Sigmoid colon (tissue), 7 donors: ENCODE data around the gene RALY. TPM values are rescaled to one million over a fixed set of nuclear protein-coding genes. Genes with fewer than 3 reads are reported as not detected.
A peak's percentile ranks its signal among the peaks of the same experiment; 100 is the strongest.

Experiments used
- DNase-seq: peaks from one replicate; pipeline ENCODE4 v3.0.0-alpha.2; 2019
- H3K27ac ChIP-seq, 4 donors: fragments of 200-600 bp; sonication (generic); one replicate each; pipeline ENCODE4 v1.5.1; 2016 to 2019; ENCODE audit warnings: mild to moderate bottlenecking in 1 of 4
- H3K27me3 ChIP-seq, 3 donors: fragments of 200-600 bp; sonication (generic); one replicate each; pipeline ENCODE4 v1.5.1; 2019; ENCODE audit warnings: mild to moderate bottlenecking in 1 of 3
- H3K36me3 ChIP-seq, 4 donors: fragments of 200-600 bp; sonication (generic); one replicate each; pipeline ENCODE4 v1.5.1; 2016 to 2019
- H3K4me1 ChIP-seq, 4 donors: fragments of 200-600 bp; sonication (generic); one replicate each; pipeline ENCODE4 v1.5.1; 2017 to 2019
- H3K4me3 ChIP-seq, 4 donors: fragments of 200-600 bp; sonication (generic); one replicate each; pipeline ENCODE4 v1.5.1; 2017 to 2019; ENCODE audit warnings: mild to moderate bottlenecking in 2 of 4, moderate library complexity in 1 of 4
- H3K9me3 ChIP-seq, 4 donors: fragments of 200-600 bp in 3 of 4; sonication (generic) in 3 of 4; one replicate each; pipeline versions ENCODE4 v1.5.1 to v1.6.1; 2013 to 2019
- CTCF ChIP-seq, 4 experiments: fragments of 450-650 bp in 3 of 4; fragments of 200-600 bp in 1 of 4; IDR thresholded peaks; one replicate each; pipeline ENCODE4 v1.5.1; 2016 to 2019; ENCODE audit warnings: antibody characterized with exemption in 4 of 4, mild to moderate bottlenecking in 3 of 4, moderate library complexity in 2 of 4
- EP300 ChIP-seq, 4 donors: sonication (generic); formaldehyde crosslinking; IDR thresholded peaks; one replicate each; pipeline ENCODE4 v1.6.1; 2017; ENCODE audit warnings: antibody characterized with exemption in 4 of 4
- POLR2A ChIP-seq, 2 donors: fragments of 450-650 bp; IDR thresholded peaks; one replicate each; pipeline ENCODE4 v1.6.1; 2016; ENCODE audit warnings: antibody characterized with exemption in 2 of 2, mild to moderate bottlenecking in 2 of 2, moderate library complexity in 2 of 2
- POLR2AphosphoS5 ChIP-seq, 4 donors: sonication (generic); formaldehyde crosslinking; IDR thresholded peaks; one replicate each; pipeline ENCODE4 v1.6.1; 2017; ENCODE audit warnings: antibody characterized with exemption in 4 of 4
- WGBS, 2 donors: extraction: QIAGEN DNeasy Blood & Tissue Kit; methylation state at CpG; one replicate each; pipeline ENCODE4 v1.1.7; 2013; 5-methylcytosine and 5-hydroxymethylcytosine counted together
- intact Hi-C: fragments of 100-400 bp; cut with DNase I; formaldehyde crosslinking; loops from one replicate; pipeline ENCODE4 v1.15.1; 2023
- polyA plus RNA-seq, 3 donors: library from polyadenylated mRNA; stranded (reverse); fragments of 200-250 nt; gene quantifications; one replicate each; pipeline ENCODE4 v1.2.3, GENCODE V29; 2013
- total RNA-seq, 4 donors: library from RNA; depleted of rRNA; stranded (reverse); fragments of >200 nt; gene quantifications; one replicate each; pipeline ENCODE4 v1.1.0, GENCODE V29; 2016
- donor health status: healthy with polysubstance abuse.
- donor health status: Bipolar disorder and iron deficiency.
- donor health status: healthy.

RALY gene
- total and polyA plus RNA-seq, 7 donors: 75.1 to 233 (median 94.5) TPM

DNA sequence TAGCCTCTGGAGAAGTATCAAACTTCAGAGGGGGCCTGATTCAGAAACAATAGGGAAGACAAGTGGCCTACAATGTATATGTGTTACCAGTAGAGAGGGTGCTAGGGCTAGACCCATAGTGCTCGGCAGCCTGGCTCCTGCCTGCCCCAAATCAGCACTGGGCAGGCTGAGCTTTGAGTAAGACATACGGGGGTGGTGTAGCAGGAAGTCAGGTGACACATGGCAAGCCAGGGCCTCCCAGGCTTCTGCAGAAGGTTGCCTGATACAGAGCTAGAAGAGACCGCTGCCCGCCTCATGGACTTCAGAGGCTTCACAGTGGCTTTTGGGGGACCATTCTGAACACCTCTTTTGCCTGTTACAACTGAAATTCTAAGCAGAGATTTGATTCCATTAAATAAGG, 43.4 kb downstream of the RALY start:
- Histone ChIP-seq H3K27me3 (no peaks in the 10 kb centered on the region), H3K36me3 (peaks cover 0 to 14% (median 3%) of the 10 kb centered on the region in 4 donors), H3K4me1 (peaks cover 0 to 43% (median 36%) of the 10 kb centered on the region in 4 donors), H3K9me3 (no peaks in the 10 kb centered on the region), H3K27ac (no peak overlapping the region), H3K4me3 (no peak overlapping the region)
- TF ChIP-seq POLR2A (IDR thresholded peaks at IDR 0.05) (no peak), CTCF (IDR thresholded peaks at IDR 0.05) (no peak), POLR2AphosphoS5 (IDR thresholded peaks at IDR 0.05) (no peak), EP300 (IDR thresholded peaks at IDR 0.05) (no peak)
- no peak for DNase-seq
- intact Hi-C loops: no loop called here
- WGBS, 2 donors: 61 to 79% methylated on average over 4 of the region's 4 CpGs

DNA sequence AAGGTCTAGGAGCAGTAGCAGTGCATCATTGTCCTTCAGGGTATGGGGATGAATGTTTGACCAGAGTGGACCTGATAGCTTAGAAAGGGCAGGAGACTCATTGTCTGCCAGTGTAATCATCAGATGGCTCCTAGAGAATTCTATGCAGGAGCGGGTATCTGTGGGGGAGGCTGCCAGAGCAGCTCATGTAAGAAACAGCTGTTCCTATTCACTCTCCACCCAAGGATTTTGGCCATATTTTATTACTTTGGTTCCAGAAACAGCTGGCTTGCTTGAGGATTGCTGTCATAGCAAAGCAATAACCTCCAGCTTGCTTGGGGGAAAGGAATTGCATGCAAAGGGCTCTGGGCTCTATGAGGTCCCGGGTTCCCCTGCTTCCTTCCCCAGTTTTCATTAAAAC, 44.1 kb downstream of the RALY start:
- H3K27ac ChIP-seq: no peak overlapping the region
- 74 to 91% methylated on average over 2 of the region's 2 CpGs for WGBS, 2 donors
- H3K27me3 ChIP-seq: no peaks in the 10 kb centered on the region
- H3K4me3 ChIP-seq: no peak overlapping the region
- peaks cover 0 to 8% (median 0%) of the 10 kb centered on the region in 4 donors for H3K36me3 ChIP-seq
- intact Hi-C loops: no loop called here
- no peak for DNase-seq
- no peaks in the 10 kb centered on the region for H3K9me3 ChIP-seq
- TF ChIP-seq EP300 (IDR thresholded peaks at IDR 0.05): no peak
- no peak for TF ChIP-seq POLR2A (IDR thresholded peaks at IDR 0.05)
- TF ChIP-seq CTCF (IDR thresholded peaks at IDR 0.05): no peak
- peak in 2 of 4 donors; percentile 28 to 32 for TF ChIP-seq POLR2AphosphoS5 (IDR thresholded peaks at IDR 0.05)
- peaks cover 0 to 49% (median 40%) of the 10 kb centered on the region in 4 donors for H3K4me1 ChIP-seq

GRCh38 chr20:34040300-34040995, 46.7 kb downstream of the RALY start:
- Histone ChIP-seq H3K4me1 (peaks cover 0 to 64% (median 51%) of the 10 kb centered on the region in 4 donors), H3K36me3 (no peaks in the 10 kb centered on the region), H3K27me3 (no peaks in the 10 kb centered on the region), H3K4me3 (no peak overlapping the region), H3K9me3 (no peaks in the 10 kb centered on the region), H3K27ac (no peak overlapping the region)
- TF ChIP-seq POLR2AphosphoS5 (IDR thresholded peaks at IDR 0.05) (no peak), EP300 (IDR thresholded peaks at IDR 0.05) (no peak), CTCF (IDR thresholded peaks at IDR 0.05) (no peak), POLR2A (IDR thresholded peaks at IDR 0.05) (no peak)
- DNase-seq: no peak
- intact Hi-C loops: no loop called here
- WGBS, 2 donors: 86 to 91% methylated on average over 9 of the region's 9 CpGs

DNA sequence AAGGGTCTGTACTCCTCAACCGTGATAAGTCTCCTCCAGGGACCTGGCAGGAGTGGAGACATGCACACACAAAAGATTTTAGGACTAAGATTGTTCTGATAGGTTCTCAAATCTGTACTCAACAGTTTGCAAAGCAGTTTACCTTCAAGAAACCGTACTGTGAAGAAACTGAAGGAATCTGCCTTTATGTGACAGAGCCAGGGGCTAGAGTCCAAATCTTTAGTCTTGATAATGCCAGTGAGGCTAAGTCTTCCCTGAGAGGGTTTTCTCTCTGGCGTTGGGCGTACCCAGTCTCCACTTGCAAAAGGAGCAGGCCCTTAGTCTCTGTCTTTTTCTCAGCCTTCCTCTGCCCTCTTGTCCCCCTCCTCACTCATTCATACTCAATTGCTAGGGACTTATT, 47.5 kb downstream of the RALY start:
- no peaks in the 10 kb centered on the region for H3K9me3 ChIP-seq
- H3K27ac ChIP-seq: no peak overlapping the region
- TF ChIP-seq EP300 (IDR thresholded peaks at IDR 0.05): no peak
- WGBS, 2 donors: 89 to 91% methylated on average over 4 of the region's 4 CpGs
- intact Hi-C loops: no loop called here
- no peaks in the 10 kb centered on the region for H3K27me3 ChIP-seq
- no peak overlapping the region for H3K4me3 ChIP-seq
- H3K4me1 ChIP-seq: peaks cover 0 to 71% (median 54%) of the 10 kb centered on the region in 4 donors
- H3K36me3 ChIP-seq: no peaks in the 10 kb centered on the region
- DNase-seq: no peak

GRCh38 chr20:34042262-34042661, 48.6 kb downstream of the RALY start:
- Histone ChIP-seq H3K36me3 (no peaks in the 10 kb centered on the region), H3K27me3 (no peaks in the 10 kb centered on the region), H3K9me3 (no peaks in the 10 kb centered on the region), H3K4me1 (peaks cover 0 to 66% (median 50%) of the 10 kb centered on the region in 4 donors), H3K4me3 (no peak overlapping the region), H3K27ac (no peak overlapping the region)
- DNase-seq: no peak
- 77 to 78% methylated on average over 4 of the region's 4 CpGs for WGBS, 2 donors
- intact Hi-C loops: no loop called here
- no peak for TF ChIP-seq CTCF (IDR thresholded peaks at IDR 0.05)
- no peak for TF ChIP-seq POLR2A (IDR thresholded peaks at IDR 0.05)
- TF ChIP-seq EP300 (IDR thresholded peaks at IDR 0.05): no peak
- no peak for TF ChIP-seq POLR2AphosphoS5 (IDR thresholded peaks at IDR 0.05)
